ENCODE measurements around the gene ASNS.

DNA sequence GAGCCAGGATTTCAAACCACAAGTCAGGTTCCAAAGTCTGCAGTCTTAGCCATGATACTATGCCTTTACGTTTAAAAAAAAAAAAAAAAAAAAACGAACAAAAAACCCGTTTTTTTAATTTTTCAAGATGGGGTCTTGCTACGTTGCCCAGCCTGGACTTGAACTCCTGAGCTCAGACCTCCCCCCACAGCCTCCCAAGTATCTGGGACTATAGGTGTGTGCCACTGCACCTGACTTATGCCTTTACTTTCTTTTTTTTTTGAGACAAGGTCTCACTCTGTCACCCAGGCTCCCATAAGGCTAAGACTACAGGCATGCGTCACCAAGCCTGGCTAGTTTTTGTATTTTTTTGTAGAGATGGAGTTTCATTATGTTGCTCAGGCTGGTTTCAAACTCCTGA is 14.7 kb downstream of the ASNS start:
- TF ChIP-seq, protein P1, sequence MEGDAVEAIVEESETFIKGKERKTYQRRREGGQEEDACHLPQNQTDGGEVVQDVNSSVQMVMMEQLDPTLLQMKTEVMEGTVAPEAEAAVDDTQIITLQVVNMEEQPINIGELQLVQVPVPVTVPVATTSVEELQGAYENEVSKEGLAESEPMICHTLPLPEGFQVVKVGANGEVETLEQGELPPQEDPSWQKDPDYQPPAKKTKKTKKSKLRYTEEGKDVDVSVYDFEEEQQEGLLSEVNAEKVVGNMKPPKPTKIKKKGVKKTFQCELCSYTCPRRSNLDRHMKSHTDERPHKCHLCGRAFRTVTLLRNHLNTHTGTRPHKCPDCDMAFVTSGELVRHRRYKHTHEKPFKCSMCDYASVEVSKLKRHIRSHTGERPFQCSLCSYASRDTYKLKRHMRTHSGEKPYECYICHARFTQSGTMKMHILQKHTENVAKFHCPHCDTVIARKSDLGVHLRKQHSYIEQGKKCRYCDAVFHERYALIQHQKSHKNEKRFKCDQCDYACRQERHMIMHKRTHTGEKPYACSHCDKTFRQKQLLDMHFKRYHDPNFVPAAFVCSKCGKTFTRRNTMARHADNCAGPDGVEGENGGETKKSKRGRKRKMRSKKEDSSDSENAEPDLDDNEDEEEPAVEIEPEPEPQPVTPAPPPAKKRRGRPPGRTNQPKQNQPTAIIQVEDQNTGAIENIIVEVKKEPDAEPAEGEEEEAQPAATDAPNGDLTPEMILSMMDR (conservative IDR thresholded peaks at IDR 0.05; ENCODE audit: low read depth in 2 of 2) = no peak
- TF ChIP-seq POLR2AphosphoS5 (IDR thresholded peaks at IDR 0.05; ENCODE audit: low read depth) = no peak
- no peak for TF ChIP-seq EZH2 (IDR thresholded peaks at IDR 0.05; ENCODE audit: low read depth, unreplicated experiment)
- no peak for TF ChIP-seq STAT1 (IDR thresholded peaks at IDR 0.05; ENCODE audit: unreplicated experiment)
- no peak for TF ChIP-seq CREB1 (CRISPR knock-in tag; IDR thresholded peaks at IDR 0.05; ENCODE audit: low read depth)
- no peak for TF ChIP-seq EZH2phosphoT487 (IDR thresholded peaks at IDR 0.05; ENCODE audit: unreplicated experiment)
- TF ChIP-seq, protein P2, sequence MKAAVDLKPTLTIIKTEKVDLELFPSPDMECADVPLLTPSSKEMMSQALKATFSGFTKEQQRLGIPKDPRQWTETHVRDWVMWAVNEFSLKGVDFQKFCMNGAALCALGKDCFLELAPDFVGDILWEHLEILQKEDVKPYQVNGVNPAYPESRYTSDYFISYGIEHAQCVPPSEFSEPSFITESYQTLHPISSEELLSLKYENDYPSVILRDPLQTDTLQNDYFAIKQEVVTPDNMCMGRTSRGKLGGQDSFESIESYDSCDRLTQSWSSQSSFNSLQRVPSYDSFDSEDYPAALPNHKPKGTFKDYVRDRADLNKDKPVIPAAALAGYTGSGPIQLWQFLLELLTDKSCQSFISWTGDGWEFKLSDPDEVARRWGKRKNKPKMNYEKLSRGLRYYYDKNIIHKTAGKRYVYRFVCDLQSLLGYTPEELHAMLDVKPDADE (IDR thresholded peaks at IDR 0.05) = no peak
- TF ChIP-seq, protein P3, sequence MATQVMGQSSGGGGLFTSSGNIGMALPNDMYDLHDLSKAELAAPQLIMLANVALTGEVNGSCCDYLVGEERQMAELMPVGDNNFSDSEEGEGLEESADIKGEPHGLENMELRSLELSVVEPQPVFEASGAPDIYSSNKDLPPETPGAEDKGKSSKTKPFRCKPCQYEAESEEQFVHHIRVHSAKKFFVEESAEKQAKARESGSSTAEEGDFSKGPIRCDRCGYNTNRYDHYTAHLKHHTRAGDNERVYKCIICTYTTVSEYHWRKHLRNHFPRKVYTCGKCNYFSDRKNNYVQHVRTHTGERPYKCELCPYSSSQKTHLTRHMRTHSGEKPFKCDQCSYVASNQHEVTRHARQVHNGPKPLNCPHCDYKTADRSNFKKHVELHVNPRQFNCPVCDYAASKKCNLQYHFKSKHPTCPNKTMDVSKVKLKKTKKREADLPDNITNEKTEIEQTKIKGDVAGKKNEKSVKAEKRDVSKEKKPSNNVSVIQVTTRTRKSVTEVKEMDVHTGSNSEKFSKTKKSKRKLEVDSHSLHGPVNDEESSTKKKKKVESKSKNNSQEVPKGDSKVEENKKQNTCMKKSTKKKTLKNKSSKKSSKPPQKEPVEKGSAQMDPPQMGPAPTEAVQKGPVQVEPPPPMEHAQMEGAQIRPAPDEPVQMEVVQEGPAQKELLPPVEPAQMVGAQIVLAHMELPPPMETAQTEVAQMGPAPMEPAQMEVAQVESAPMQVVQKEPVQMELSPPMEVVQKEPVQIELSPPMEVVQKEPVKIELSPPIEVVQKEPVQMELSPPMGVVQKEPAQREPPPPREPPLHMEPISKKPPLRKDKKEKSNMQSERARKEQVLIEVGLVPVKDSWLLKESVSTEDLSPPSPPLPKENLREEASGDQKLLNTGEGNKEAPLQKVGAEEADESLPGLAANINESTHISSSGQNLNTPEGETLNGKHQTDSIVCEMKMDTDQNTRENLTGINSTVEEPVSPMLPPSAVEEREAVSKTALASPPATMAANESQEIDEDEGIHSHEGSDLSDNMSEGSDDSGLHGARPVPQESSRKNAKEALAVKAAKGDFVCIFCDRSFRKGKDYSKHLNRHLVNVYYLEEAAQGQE (IDR thresholded peaks at IDR 0.05; ENCODE audit: unreplicated experiment) = no peak
- TF ChIP-seq ZNF331 (CRISPR knock-in tag; IDR thresholded peaks at IDR 0.05; ENCODE audit: low read depth) = no peak
- no peak for TF ChIP-seq ZNF114 (CRISPR knock-in tag; IDR thresholded peaks at IDR 0.05)
